Smooth muscle cell (in vitro differentiated cells): ENCODE data around the gene CDC42BPG. TPM values are rescaled to one million over a fixed set of nuclear protein-coding genes. Genes with fewer than 3 reads are reported as not detected.

Experiments used
- DNase-seq: peaks from one replicate; lab custom pipeline; 2025; ENCODE audit not compliant: unreplicated experiment; lab: John Stamatoyannopoulos, UW
- H2AFZ ChIP-seq: fragments of 200-600 bp; sonication (generic); 2 replicates; pipeline ENCODE4 v1.6.0; 2016; ENCODE audit warnings: antibody characterized with exemption, low read depth, mild to moderate bottlenecking
- H3F3A ChIP-seq: fragments of 200-600 bp; sonication (generic); 2 replicates; pipeline ENCODE4 v1.6.0; 2017; ENCODE audit warnings: antibody characterized with exemption, low read depth
- H3K27ac ChIP-seq: fragments of 200-600 bp; sonication (generic); 2 replicates; pipeline ENCODE4 v1.5.1; 2016; ENCODE audit warnings: low read depth, mild to moderate bottlenecking
- H3K27me3 ChIP-seq: fragments of 200-600 bp; sonication (generic); 2 replicates; pipeline ENCODE4 v1.6.1; 2016; ENCODE audit warnings: low read depth, mild to moderate bottlenecking
- H3K36me3 ChIP-seq: fragments of 200-600 bp; sonication (generic); 2 replicates; pipeline ENCODE4 v1.5.1; 2016; ENCODE audit warnings: low read depth
- H3K4me1 ChIP-seq: fragments of 200-600 bp; sonication (generic); 2 replicates; pipeline ENCODE4 v1.5.1; 2016; ENCODE audit warnings: low read depth
- H3K4me2 ChIP-seq: fragments of 200-600 bp; sonication (generic); 2 replicates; pipeline ENCODE4 v1.6.0; 2016; ENCODE audit warnings: mild to moderate bottlenecking
- H3K4me3 ChIP-seq: fragments of 200-600 bp; sonication (generic); 2 replicates; pipeline ENCODE4 v1.5.1; 2016; ENCODE audit warnings: mild to moderate bottlenecking
- H3K79me2 ChIP-seq: fragments of 200-600 bp; sonication (generic); 2 replicates; pipeline ENCODE4 v1.6.0; 2016; ENCODE audit warnings: low read depth, mild to moderate bottlenecking
- H3K9ac ChIP-seq: fragments of 200-600 bp; sonication (generic); 2 replicates; pipeline ENCODE4 v1.6.0; 2016; ENCODE audit warnings: low read depth
- H3K9me3 ChIP-seq: fragments of 200-600 bp; sonication (generic); replicated peaks from 2 replicates; pipeline ENCODE4 v1.5.1; 2016; ENCODE audit warnings: low read depth
- H4K20me1 ChIP-seq: fragments of 200-600 bp; sonication (generic); 2 replicates; pipeline ENCODE4 v1.6.0; 2016; ENCODE audit warnings: low read depth
- CTCF ChIP-seq: fragments of 200-600 bp; sonication (generic); IDR thresholded peaks from 2 replicates; pipeline ENCODE4 v1.5.1; 2017; ENCODE audit warnings: borderline replicate concordance, mild to moderate bottlenecking, antibody characterized with exemption; ENCODE audit not compliant: insufficient read depth, poor library complexity, severe bottlenecking
- WGBS: methylation state at CpG from one replicate; pipeline ENCODE4 v1.1.7; 2016; ENCODE audit warnings: low lambda C conversion rate; 5-methylcytosine and 5-hydroxymethylcytosine counted together
- polyA plus RNA-seq: library from polyadenylated mRNA; unstranded; fragments of >200 nt; fragmentation: Nextera tagmentation; extraction: Ambion mirVana; gene quantifications from 2 replicates; pipeline ENCODE4 v1.2.1, GENCODE V29; 2016
- total RNA-seq: library from RNA; depleted of rRNA; stranded (reverse); fragments of >200 nt; gene quantifications from 2 replicates; pipeline ENCODE4 v1.2.3, GENCODE V29; 2014

Gene CDC42BPG
- total and polyA plus RNA-seq, 2 experiments from 2014 or later: 1.7 to 4.7 TPM

GRCh38 chr11:64837887-64838351 is 6.5 kb downstream of the CDC42BPG start:
- Histone ChIP-seq H3K4me2 (no peak overlapping the region), H3K36me3 (no peaks in the 10 kb centered on the region), H3K27ac (no peak overlapping the region), H2AFZ (no peak overlapping the region), H4K20me1 (no peaks in the 10 kb centered on the region), H3K4me3 (no peak overlapping the region), H3K9me3 (no peaks in the 10 kb centered on the region), H3K27me3 (no peaks in the 10 kb centered on the region), H3K4me1 (peaks cover 7% of the 10 kb centered on the region), H3K9ac (no peak overlapping the region), H3F3A (no peaks in the 10 kb centered on the region), H3K79me2 (no peaks in the 10 kb centered on the region)
- no peak for TF ChIP-seq CTCF
- WGBS: over 99% methylated on average over 10 of the region's 10 CpGs
- no peak for DNase-seq

GRCh38 chr11:64836448-64837072 is 7.9 kb downstream of the CDC42BPG start:
- no peak for TF ChIP-seq CTCF
- no peaks in the 10 kb centered on the region for H3F3A ChIP-seq
- H4K20me1 ChIP-seq: no peaks in the 10 kb centered on the region
- H3K27me3 ChIP-seq: no peaks in the 10 kb centered on the region
- 98% methylated on average over 11 of the region's 16 CpGs for whole genome bisulfite sequencing
- no peak overlapping the region for H3K9ac ChIP-seq
- no peak overlapping the region for H2AFZ ChIP-seq
- H3K4me1 ChIP-seq: no peaks in the 10 kb centered on the region
- H3K4me2 ChIP-seq: no peak overlapping the region
- H3K27ac ChIP-seq: no peak overlapping the region
- no peaks in the 10 kb centered on the region for H3K36me3 ChIP-seq
- H3K9me3 ChIP-seq: no peaks in the 10 kb centered on the region
- no peaks in the 10 kb centered on the region for H3K79me2 ChIP-seq
- H3K4me3 ChIP-seq: no peak overlapping the region
- DNase-seq: no peak

- Histone ChIP-seq H2AFZ (no peak overlapping the region), H3K4me2 (no peak overlapping the region)
- TF ChIP-seq CTCF: no peak
Measured at GRCh38 chr11:64835616-64836447, 8.6 kb downstream of the CDC42BPG start.

More at GRCh38 chr11:64835616-64836447, 8.6 kb downstream of the CDC42BPG start:
- Histone ChIP-seq H3K9me3 (no peaks in the 10 kb centered on the region), H3K4me3 (no peak overlapping the region), H3K79me2 (no peaks in the 10 kb centered on the region), H3K27ac (no peak overlapping the region), H3K27me3 (no peaks in the 10 kb centered on the region), H3K4me1 (no peaks in the 10 kb centered on the region), H3F3A (no peaks in the 10 kb centered on the region), H4K20me1 (no peaks in the 10 kb centered on the region), H3K36me3 (no peaks in the 10 kb centered on the region), H3K9ac (no peak overlapping the region)
- no peak for DNase-seq
- whole genome bisulfite sequencing: 97% methylated on average over 15 of the region's 17 CpGs
